ENCODE measurements around the gene TNRC6B. TPM values are rescaled to one million over a fixed set of nuclear protein-coding genes. Genes with fewer than 3 reads are reported as not detected.

Gene TNRC6B
- total and polyA plus RNA-seq, 4 experiments from 2014 or later: 27.3 to 155 (median 123) TPM

DNA sequence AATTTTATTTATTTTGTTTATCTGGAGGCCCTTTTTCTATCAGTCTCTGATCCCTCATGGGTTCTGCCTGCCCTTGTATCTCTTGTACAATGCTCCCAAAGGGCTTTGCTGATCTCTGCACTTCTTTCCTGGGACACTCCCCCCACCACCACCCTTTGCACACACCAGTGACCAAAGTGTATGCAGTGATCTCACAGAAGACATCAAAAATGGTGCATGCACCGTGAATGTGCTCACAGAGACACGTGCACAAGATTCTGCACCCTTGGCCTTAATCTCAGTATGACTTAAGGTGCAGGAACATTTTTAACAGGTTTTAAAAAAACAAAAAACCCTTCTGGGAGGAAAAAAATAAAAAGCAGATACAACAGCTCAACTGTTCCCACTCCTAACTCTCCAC is 156.3 kb downstream of the TNRC6B start:
- peaks cover 5% of the 10 kb centered on the region for H3K36me3 ChIP-seq (ENCODE audit: insufficient read depth, low read length)
- POLR2A ChIA-PET (ENCODE audit: partially characterized antibody): interaction anchor here (1.0 to 5.9 kb wide), 10 partner anchors 9 to 290 kb away, joined by 3 to 100 read pairs (median 4); partner anchors contain the start of genes ADSL and TNRC6B
- H3K4me3 ChIP-seq (ENCODE audit: low read length in 2 of 2): no peak overlapping the region
- Mint-ChIP-seq H3K36me3 (peaks cover 14 to 18% of the 10 kb centered on the region in 2 donors), H3K27ac (peak overlapping the region; percentile 74 to 94 (median 82)), H3K9me3 (peaks cover 0 to 8% (median 0%) of the 10 kb centered on the region in 8 donors), H3K27me3 (no peaks in the 10 kb centered on the region), H3K4me1 (peaks cover 69 to 99% (median 84%) of the 10 kb centered on the region in 4 donors), H3K4me3 (peak overlapping the region in 6 of 8 donors; percentile 69 to 80 (median 76))
- H3K9me3 ChIP-seq (ENCODE audit: control insufficient read depth in 1 of 2, low read length in 2 of 2): no peaks in the 10 kb centered on the region
- intact Hi-C loops (cut with micrococcal nuclease): no loop called here
- peak overlapping the region; percentile 30 for H3K27ac ChIP-seq (ENCODE audit: low read depth, low read length)
- no peak for DNase-seq
- H3K4me1 ChIP-seq (ENCODE audit: insufficient read depth, low read length): peaks cover 85% of the 10 kb centered on the region
- CTCF ChIA-PET (ENCODE audit: partially characterized antibody): interaction anchor here (1.0 to 1.3 kb wide), 3 partner anchors 10 to 154 kb away, joined by 3 to 7 read pairs (median 4); no protein-coding TSS in a partner anchor
- H3K27me3 ChIP-seq (ENCODE audit: insufficient read depth, low read length): no peaks in the 10 kb centered on the region

DNA sequence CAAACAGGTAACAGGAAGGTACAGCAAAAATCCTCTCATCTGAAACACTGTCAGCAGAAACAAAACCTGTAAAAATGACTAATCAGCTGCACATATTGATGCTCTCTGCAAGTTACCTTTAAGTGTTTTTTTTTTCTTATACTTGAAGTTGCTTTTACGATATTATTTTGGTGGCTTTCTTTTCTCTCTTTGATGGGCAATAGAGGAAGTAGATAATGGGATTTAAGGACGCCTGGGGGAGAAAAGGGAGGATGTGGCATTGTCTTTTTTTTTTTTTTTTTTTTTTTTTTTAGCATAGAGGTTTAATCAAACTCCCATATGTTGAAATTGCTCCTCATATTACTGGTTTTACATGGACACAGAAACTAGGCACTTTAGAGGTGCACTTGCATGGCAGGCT is 157.2 kb downstream of the TNRC6B start:
- H3K9me3 Mint-ChIP-seq: peaks cover 0 to 8% (median 0%) of the 10 kb centered on the region in 8 donors
- Histone ChIP-seq H3K27ac (ENCODE audit: low read depth, low read length) (peak overlapping the region; percentile 30), H3K27me3 (ENCODE audit: insufficient read depth, low read length) (no peaks in the 10 kb centered on the region), H3K4me3 (ENCODE audit: low read length in 2 of 2) (peak overlapping the region; percentile 8 to 9), H3K4me1 (ENCODE audit: insufficient read depth, low read length) (peaks cover 77% of the 10 kb centered on the region), H3K36me3 (ENCODE audit: insufficient read depth, low read length) (peaks cover 5% of the 10 kb centered on the region), H3K9me3 (ENCODE audit: control insufficient read depth in 1 of 2, low read length in 2 of 2) (no peaks in the 10 kb centered on the region)
- H3K4me3 Mint-ChIP-seq: peak overlapping the region; percentile 69 to 80 (median 76)
- peaks cover 69 to 97% (median 80%) of the 10 kb centered on the region in 4 donors for H3K4me1 Mint-ChIP-seq
- intact Hi-C loops (cut with micrococcal nuclease): loop anchor here (1.0 kb wide), 1 partner anchor 11 kb away; the partner anchor contains the start of gene ADSL
- peak overlapping the region; percentile 71 to 94 (median 77) for H3K27ac Mint-ChIP-seq
- CTCF ChIA-PET (ENCODE audit: partially characterized antibody): interaction anchor here (0.7 to 3.0 kb wide), 3 partner anchors 9 to 155 kb away, joined by 3 to 11 read pairs (median 5); no protein-coding TSS in a partner anchor
- peaks cover 15 to 18% of the 10 kb centered on the region in 2 donors for H3K36me3 Mint-ChIP-seq
- peak in 4 of 5 donors; percentile 74 to 80 (median 75) for DNase-seq
- no peaks in the 10 kb centered on the region for H3K27me3 Mint-ChIP-seq
- POLR2A ChIA-PET (ENCODE audit: partially characterized antibody): interaction anchor here (0.6 to 5.9 kb wide), 15 partner anchors 10 to 308 kb away, joined by 3 to 100 read pairs (median 5); partner anchors contain the start of genes ADSL and TNRC6B

DNA sequence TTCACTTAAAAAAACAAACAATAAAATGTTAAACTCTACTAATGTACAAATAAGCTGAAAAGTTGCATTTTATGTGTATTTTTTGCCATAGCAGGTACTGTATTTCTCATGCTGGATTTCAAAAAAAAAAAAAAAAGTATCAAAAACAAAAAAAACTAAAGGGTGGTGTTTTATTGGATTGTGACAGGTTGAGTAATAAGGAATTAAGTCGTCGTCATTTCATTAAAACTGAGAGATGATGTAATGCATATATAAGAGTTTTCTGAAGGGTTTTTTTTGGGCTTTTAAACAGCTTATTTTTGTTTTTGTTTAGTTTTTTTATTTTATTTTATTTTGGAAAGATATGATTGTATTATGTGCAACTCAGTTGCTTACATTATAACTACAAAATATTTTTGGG is 157.6 kb downstream of the TNRC6B start:
- Histone ChIP-seq H3K27me3 (ENCODE audit: insufficient read depth, low read length) (no peaks in the 10 kb centered on the region), H3K36me3 (ENCODE audit: insufficient read depth, low read length) (peaks cover 5% of the 10 kb centered on the region), H3K9me3 (ENCODE audit: control insufficient read depth in 1 of 2, low read length in 2 of 2) (no peaks in the 10 kb centered on the region), H3K4me1 (ENCODE audit: insufficient read depth, low read length) (peaks cover 76% of the 10 kb centered on the region), H3K4me3 (ENCODE audit: low read length in 2 of 2) (no peak overlapping the region), H3K27ac (ENCODE audit: low read depth, low read length) (peak overlapping the region; percentile 30)
- Mint-ChIP-seq H3K27me3 (no peaks in the 10 kb centered on the region), H3K4me3 (peak overlapping the region in 7 of 8 donors; percentile 60 to 78 (median 76)), H3K36me3 (peaks cover 13 to 14% of the 10 kb centered on the region in 2 donors), H3K27ac (peak overlapping the region; percentile 71 to 94 (median 77)), H3K9me3 (peaks cover 0 to 6% (median 0%) of the 10 kb centered on the region in 8 donors), H3K4me1 (peaks cover 69 to 97% (median 80%) of the 10 kb centered on the region in 4 donors)
- intact Hi-C loops (cut with micrococcal nuclease): loop anchor here (1.0 kb wide), 1 partner anchor 11 kb away; the partner anchor contains the start of gene ADSL
- POLR2A ChIA-PET (ENCODE audit: partially characterized antibody): interaction anchor here (0.7 to 5.9 kb wide), 12 partner anchors 10 to 291 kb away, joined by 3 to 100 read pairs (median 6); partner anchors contain the start of genes ADSL and TNRC6B
- no peak for DNase-seq
- CTCF ChIA-PET (ENCODE audit: partially characterized antibody): interaction anchor here (1.2 to 3.0 kb wide), 2 partner anchors 9 to 155 kb away, joined by 3 to 11 read pairs; no protein-coding TSS in a partner anchor

DNA sequence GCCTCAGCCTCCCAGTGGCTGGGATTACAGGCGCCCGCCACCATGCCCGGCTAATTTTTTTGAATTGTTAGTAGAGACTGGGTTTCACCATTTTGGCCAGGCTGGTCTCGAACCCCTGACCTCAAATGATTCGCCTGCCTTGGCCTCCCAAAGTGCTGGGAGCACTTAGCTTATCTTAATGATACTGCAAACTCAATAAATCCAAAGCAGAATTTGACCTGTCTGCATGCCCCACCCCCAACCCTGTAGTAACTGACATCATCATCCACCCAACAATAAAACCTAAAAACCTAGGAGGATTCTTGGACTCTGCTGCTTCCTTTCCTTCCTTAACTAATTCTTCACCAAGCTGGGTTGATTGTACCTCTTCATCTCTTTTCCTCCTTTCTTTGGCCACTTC is 162.3 kb downstream of the TNRC6B start:
- no peak for DNase-seq
- Mint-ChIP-seq H3K27me3 (no peaks in the 10 kb centered on the region), H3K9me3 (peaks cover 0 to 2% (median 0%) of the 10 kb centered on the region in 8 donors), H3K4me3 (peak overlapping the region in 1 of 8 donors; percentile 18), H3K27ac (peak overlapping the region in 5 of 7 donors; percentile 17 to 77 (median 32)), H3K36me3 (peaks cover 3 to 8% of the 10 kb centered on the region in 2 donors), H3K4me1 (peaks cover 50 to 84% (median 68%) of the 10 kb centered on the region in 4 donors)
- H3K4me3 ChIP-seq (ENCODE audit: low read length in 2 of 2): no peak overlapping the region
- no peaks in the 10 kb centered on the region for H3K27me3 ChIP-seq (ENCODE audit: insufficient read depth, low read length)
- H3K4me1 ChIP-seq (ENCODE audit: insufficient read depth, low read length): peaks cover 74% of the 10 kb centered on the region
- intact Hi-C loops (cut with micrococcal nuclease): no loop called here
- H3K27ac ChIP-seq (ENCODE audit: low read depth, low read length): no peak overlapping the region
- no peaks in the 10 kb centered on the region for H3K9me3 ChIP-seq (ENCODE audit: control insufficient read depth in 1 of 2, low read length in 2 of 2)
- H3K36me3 ChIP-seq (ENCODE audit: insufficient read depth, low read length): no peaks in the 10 kb centered on the region
- CTCF ChIA-PET (ENCODE audit: partially characterized antibody): interaction anchor here (0.5 to 2.0 kb wide), 2 partner anchors 14 to 1260 kb away, joined by 3 to 7 read pairs; no protein-coding TSS in a partner anchor
- POLR2A ChIA-PET (ENCODE audit: partially characterized antibody): interaction anchor here (1.1 to 4.1 kb wide), 2 partner anchors 12 to 27 kb away, joined by 4 to 19 read pairs; no protein-coding TSS in a partner anchor

DNA sequence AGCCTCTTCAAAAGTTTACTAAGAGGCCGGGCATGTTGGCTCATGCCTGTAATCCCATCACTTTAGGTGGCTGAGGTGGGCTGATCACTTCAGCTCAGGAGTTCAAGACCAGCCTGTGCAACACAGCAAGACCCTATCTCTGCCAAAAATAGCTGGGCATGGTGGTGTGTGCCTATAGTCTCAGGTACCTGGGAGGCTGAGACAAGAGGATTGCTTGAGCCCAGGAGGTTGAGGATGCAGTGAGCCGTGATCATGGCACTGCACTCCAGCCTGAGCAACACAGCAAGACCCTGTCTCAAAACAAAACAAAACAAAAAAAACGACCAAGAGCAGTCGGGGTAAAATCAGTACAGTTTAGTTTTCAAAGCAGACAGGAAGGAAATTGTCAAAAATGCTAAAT is 163.9 kb downstream of the TNRC6B start:
- no peaks in the 10 kb centered on the region for H3K27me3 ChIP-seq (ENCODE audit: insufficient read depth, low read length)
- CTCF ChIA-PET (ENCODE audit: partially characterized antibody): interaction anchor here (0.6 to 2.0 kb wide), 2 partner anchors 16 to 133 kb away, joined by 3 to 7 read pairs; no protein-coding TSS in a partner anchor
- no peak overlapping the region for H3K27ac ChIP-seq (ENCODE audit: low read depth, low read length)
- POLR2A ChIA-PET (ENCODE audit: partially characterized antibody): interaction anchor here (1.2 to 4.1 kb wide), 4 partner anchors 14 to 297 kb away, joined by 3 to 19 read pairs (median 12); no protein-coding TSS in a partner anchor
- H3K4me3 ChIP-seq (ENCODE audit: low read length in 2 of 2): no peak overlapping the region
- Mint-ChIP-seq H3K27ac (peak overlapping the region; percentile 61 to 94 (median 88)), H3K36me3 (peaks cover 5 to 8% of the 10 kb centered on the region in 2 donors), H3K4me1 (peaks cover 44 to 80% (median 61%) of the 10 kb centered on the region in 4 donors), H3K9me3 (peaks cover 0 to 2% (median 0%) of the 10 kb centered on the region in 8 donors), H3K27me3 (no peaks in the 10 kb centered on the region), H3K4me3 (peak overlapping the region; percentile 46 to 84 (median 60))
- no peaks in the 10 kb centered on the region for H3K9me3 ChIP-seq (ENCODE audit: control insufficient read depth in 1 of 2, low read length in 2 of 2)
- DNase-seq: no peak
- H3K4me1 ChIP-seq (ENCODE audit: insufficient read depth, low read length): peaks cover 63% of the 10 kb centered on the region
- intact Hi-C loops (cut with micrococcal nuclease): no loop called here
- no peaks in the 10 kb centered on the region for H3K36me3 ChIP-seq (ENCODE audit: insufficient read depth, low read length)

DNA sequence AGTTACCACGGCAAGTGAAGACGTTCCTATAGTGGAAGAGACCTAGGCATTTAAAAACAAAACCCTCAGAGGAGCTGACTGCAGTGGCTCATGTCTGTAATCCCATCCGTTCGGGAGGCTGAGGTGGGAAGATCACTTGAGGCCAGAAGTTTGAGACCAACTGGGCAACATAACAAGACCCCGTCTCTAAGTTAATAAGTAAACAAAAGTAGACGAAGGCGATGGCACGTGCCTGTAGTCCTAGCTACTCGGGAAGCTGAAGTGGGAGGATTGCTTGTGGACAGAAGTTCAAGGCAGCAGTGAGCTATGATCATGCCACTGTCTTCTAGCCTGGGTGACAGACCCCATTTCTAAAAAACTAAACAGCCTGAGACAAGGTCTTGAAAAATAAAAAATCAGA is 164.8 kb downstream of the TNRC6B start:
- intact Hi-C loops (cut with micrococcal nuclease): no loop called here
- CTCF ChIA-PET (ENCODE audit: partially characterized antibody): interaction anchor here (0.9 kb wide), 1 partner anchor 12 kb away, joined by 3 read pairs; no protein-coding TSS in a partner anchor

More for the DNA sequence above, 164.8 kb downstream of the TNRC6B start:
- Mint-ChIP-seq H3K27ac (peak overlapping the region; percentile 61 to 94 (median 91)), H3K9me3 (peaks cover 0 to 2% (median 0%) of the 10 kb centered on the region in 8 donors), H3K4me1 (peaks cover 44 to 80% (median 62%) of the 10 kb centered on the region in 4 donors), H3K36me3 (peaks cover 8% of the 10 kb centered on the region in 2 donors), H3K27me3 (no peaks in the 10 kb centered on the region), H3K4me3 (peak overlapping the region in 7 of 8 donors; percentile 3 to 76 (median 64))
- Histone ChIP-seq H3K27me3 (ENCODE audit: insufficient read depth, low read length) (no peaks in the 10 kb centered on the region), H3K9me3 (ENCODE audit: control insufficient read depth in 1 of 2, low read length in 2 of 2) (no peaks in the 10 kb centered on the region), H3K4me1 (ENCODE audit: insufficient read depth, low read length) (peaks cover 62% of the 10 kb centered on the region), H3K4me3 (ENCODE audit: low read length in 2 of 2) (no peak overlapping the region), H3K36me3 (ENCODE audit: insufficient read depth, low read length) (no peaks in the 10 kb centered on the region), H3K27ac (ENCODE audit: low read depth, low read length) (no peak overlapping the region)
- no peak for DNase-seq
- POLR2A ChIA-PET (ENCODE audit: partially characterized antibody): interaction anchor here (0.9 to 4.1 kb wide), 5 partner anchors 9 to 395 kb away, joined by 3 to 19 read pairs (median 6); no protein-coding TSS in a partner anchor

All from CD4-positive, alpha-beta memory T cell (primary cell).